ENCODE results near the gene ANTKMT. TPM values are rescaled to one million over a fixed set of nuclear protein-coding genes. Genes with fewer than 3 reads are reported as not detected.

The ANTKMT gene
- total RNA-seq, 2 experiments from 2014 or later = 21.6 to 23.2 TPM

DNA sequence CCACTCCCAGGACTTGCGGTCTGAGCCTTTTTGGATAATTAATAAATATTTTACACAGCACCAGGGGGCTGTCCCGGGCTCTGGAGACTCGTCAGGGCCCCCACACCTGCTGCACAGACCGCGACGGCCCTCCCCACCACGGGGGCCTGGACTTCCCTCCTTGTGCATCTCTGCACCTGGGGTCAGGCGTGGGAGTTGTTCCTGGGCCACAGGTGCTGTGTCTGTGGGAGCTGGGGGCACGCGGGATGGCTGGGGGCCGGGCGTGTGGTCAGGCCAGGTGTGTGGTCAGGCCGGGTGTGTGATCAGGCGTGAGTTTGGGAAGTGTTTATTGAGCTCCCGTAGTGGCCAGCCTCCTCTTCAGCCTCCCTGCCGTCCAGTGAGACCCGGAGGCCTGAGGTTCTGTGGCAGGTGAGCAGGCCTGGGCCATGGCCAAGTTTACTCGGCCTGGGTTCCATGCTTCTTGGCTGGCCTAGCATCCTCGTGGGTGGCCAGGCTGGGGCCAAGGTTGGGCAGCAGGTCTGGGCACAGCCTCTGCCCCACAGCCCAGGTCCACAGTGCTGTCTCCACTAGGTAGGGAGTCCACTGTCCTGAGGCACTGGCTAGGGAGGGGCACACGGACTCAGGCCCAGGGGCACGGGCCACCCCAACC, 42.6 kb upstream of the ANTKMT start:
- Mint-ChIP-seq H3K27ac (no peak overlapping the region), H3K36me3 (peaks cover 5% of the 10 kb centered on the region), H3K4me3 (no peak overlapping the region), H3K27me3 (peaks cover 7% of the 10 kb centered on the region), H3K9me3 (no peaks in the 10 kb centered on the region), H3K4me1 (peaks cover 17% of the 10 kb centered on the region)
- ATAC-seq (ENCODE audit: low read depth) (no peak), DNase-seq (no peak)
- POLR2A ChIA-PET = interaction anchor here (1.1 to 4.4 kb wide), 3 partner anchors 10 to 25 kb away, joined by 3 to 37 read pairs (median 18); partner anchors contain the start of genes RHOT2 and WDR24

- H3K4me3 Mint-ChIP-seq = peak overlapping the region; percentile 80
- ATAC-seq (ENCODE audit: low read depth) (peak; percentile 17), DNase-seq (peak; percentile 72)
- H3K27ac Mint-ChIP-seq = peak overlapping the region; percentile 73
- no peaks in the 10 kb centered on the region for H3K9me3 Mint-ChIP-seq
- POLR2A ChIA-PET = interaction anchor here (1.1 to 4.4 kb wide), 4 partner anchors 11 to 30 kb away, joined by 3 to 37 read pairs (median 11); partner anchors contain the start of genes RHOT2, WDR24 and WDR90
- H3K36me3 Mint-ChIP-seq = peaks cover 5% of the 10 kb centered on the region
- peaks cover 7% of the 10 kb centered on the region for H3K27me3 Mint-ChIP-seq
- peaks cover 18% of the 10 kb centered on the region for H3K4me1 Mint-ChIP-seq
These were observed 41.8 kb upstream of the ANTKMT start for GRCh38 chr16:678858-679813.

DNA sequence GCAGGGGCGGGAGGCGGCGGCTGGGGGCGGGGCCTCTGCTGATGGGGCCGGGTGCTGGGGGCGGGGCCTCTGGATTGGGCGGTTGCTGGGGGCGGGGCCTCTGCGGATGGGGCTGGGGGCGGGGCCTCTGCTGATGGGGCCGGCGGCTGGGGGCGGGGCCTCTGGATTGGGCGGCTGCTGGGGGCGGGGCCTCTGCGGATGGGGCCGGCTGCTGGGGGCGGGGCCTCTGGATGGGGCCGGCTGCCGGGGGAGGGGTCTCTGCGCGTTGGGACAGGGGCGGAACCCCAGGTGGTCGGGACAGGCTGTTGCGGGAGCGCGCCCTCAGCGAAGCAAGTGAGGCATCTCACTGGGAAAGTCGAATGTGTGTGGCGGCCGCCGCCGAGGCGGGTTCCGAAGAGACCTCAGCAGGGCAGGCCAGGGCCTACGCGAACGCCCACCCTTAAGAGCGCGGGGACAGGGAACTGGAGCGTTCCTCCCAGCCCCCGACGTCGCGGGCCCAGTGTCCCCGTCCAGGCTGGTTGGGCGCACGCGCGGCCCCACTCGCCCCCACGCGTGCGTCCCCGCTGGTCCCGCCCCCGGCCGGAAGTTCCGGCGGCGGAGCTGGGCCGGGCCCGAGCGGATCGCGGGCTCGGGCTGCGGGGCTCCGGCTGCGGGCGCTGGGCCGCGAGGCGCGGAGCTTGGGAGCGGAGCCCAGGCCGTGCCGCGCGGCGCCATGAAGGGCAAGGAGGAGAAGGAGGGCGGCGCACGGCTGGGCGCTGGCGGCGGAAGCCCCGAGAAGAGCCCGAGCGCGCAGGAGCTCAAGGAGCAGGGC, 40.9 kb upstream of the ANTKMT start, which contains the start of gene STUB1:
TSS of gene STUB1 (plus strand) at position 597 of the 811 bp plus-strand sequence. CDS start at position 713, 116 bp downstream.
- Mint-ChIP-seq H3K36me3 (peaks cover 5% of the 10 kb centered on the region), H3K4me1 (peaks cover 18% of the 10 kb centered on the region), H3K27ac (peak within 1 kb of the TSS; percentile 85), H3K4me3 (peak within 1 kb of the TSS; percentile 86), H3K27me3 (peaks cover 7% of the 10 kb centered on the region), H3K9me3 (no peaks in the 10 kb centered on the region)
- POLR2A ChIA-PET = interaction anchor here (0.6 to 4.4 kb wide), 8 partner anchors 9 to 1623 kb away, joined by 3 to 37 read pairs (median 8); partner anchors contain the start of genes ANTKMT, METTL26, RHOT2 and WDR24
- ATAC-seq (ENCODE audit: low read depth) (peak; percentile 53), DNase-seq (peak; percentile 94)

GRCh38 chr16:680625-680945, 40.4 kb upstream of the ANTKMT start:
- Mint-ChIP-seq H3K4me3 (peak overlapping the region; percentile 86), H3K4me1 (peaks cover 17% of the 10 kb centered on the region)

GRCh38 chr16:680967-681745, 39.8 kb upstream of the ANTKMT start:
- DNase-seq (no peak), ATAC-seq (ENCODE audit: low read depth) (no peak)
- Mint-ChIP-seq H3K27me3 (peaks cover 3% of the 10 kb centered on the region), H3K4me1 (peaks cover 17% of the 10 kb centered on the region), H3K4me3 (peak overlapping the region; percentile 74), H3K27ac (peak overlapping the region; percentile 45), H3K9me3 (no peaks in the 10 kb centered on the region), H3K36me3 (peaks cover 5% of the 10 kb centered on the region)
- POLR2A ChIA-PET = interaction anchor here (0.8 to 4.4 kb wide), 6 partner anchors 9 to 45 kb away, joined by 3 to 37 read pairs (median 10); partner anchors contain the start of genes ANTKMT, METTL26, RHOT2 and WDR24

More at GRCh38 chr16:680625-680945, 40.4 kb upstream of the ANTKMT start:
- peak overlapping the region; percentile 45 for H3K27ac Mint-ChIP-seq
- DNase-seq (no peak), ATAC-seq (ENCODE audit: low read depth) (no peak)
- POLR2A ChIA-PET = interaction anchor here (0.6 to 4.4 kb wide), 8 partner anchors 9 to 1622 kb away, joined by 3 to 37 read pairs (median 8); partner anchors contain the start of genes ANTKMT, METTL26, RHOT2 and WDR24
- H3K36me3 Mint-ChIP-seq = peaks cover 5% of the 10 kb centered on the region
- peaks cover 3% of the 10 kb centered on the region for H3K27me3 Mint-ChIP-seq
- no peaks in the 10 kb centered on the region for H3K9me3 Mint-ChIP-seq

DNA sequence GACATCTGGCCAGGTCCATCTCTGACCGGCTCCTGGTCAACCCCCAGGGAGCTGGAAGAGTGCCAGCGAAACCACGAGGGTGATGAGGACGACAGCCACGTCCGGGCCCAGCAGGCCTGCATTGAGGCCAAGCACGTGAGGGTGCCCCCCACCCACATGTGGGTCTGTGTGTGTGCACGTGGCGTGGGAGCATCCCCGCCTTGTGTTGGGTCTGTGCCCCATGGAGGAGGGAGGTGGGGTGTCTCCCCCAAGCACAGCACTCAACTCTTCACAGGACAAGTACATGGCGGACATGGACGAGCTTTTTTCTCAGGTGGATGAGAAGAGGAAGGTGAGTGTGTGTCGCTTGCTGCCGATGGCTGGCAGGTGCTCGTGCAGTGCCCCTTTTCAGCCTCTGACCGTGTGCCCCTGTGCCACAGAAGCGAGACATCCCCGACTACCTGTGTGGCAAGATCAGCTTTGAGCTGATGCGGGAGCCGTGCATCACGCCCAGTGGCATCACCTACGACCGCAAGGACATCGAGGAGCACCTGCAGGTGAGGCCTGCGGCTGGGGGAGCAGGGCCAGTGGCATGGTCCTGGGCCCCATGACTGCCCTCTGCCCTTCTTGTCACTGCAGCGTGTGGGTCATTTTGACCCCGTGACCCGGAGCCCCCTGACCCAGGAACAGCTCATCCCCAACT, 39.1 kb upstream of the ANTKMT start:
- POLR2A ChIA-PET = interaction anchor here (2.2 to 4.4 kb wide), 3 partner anchors 8 to 46 kb away, joined by 10 to 37 read pairs (median 10); partner anchors contain the start of genes METTL26 and WDR24

DNA sequence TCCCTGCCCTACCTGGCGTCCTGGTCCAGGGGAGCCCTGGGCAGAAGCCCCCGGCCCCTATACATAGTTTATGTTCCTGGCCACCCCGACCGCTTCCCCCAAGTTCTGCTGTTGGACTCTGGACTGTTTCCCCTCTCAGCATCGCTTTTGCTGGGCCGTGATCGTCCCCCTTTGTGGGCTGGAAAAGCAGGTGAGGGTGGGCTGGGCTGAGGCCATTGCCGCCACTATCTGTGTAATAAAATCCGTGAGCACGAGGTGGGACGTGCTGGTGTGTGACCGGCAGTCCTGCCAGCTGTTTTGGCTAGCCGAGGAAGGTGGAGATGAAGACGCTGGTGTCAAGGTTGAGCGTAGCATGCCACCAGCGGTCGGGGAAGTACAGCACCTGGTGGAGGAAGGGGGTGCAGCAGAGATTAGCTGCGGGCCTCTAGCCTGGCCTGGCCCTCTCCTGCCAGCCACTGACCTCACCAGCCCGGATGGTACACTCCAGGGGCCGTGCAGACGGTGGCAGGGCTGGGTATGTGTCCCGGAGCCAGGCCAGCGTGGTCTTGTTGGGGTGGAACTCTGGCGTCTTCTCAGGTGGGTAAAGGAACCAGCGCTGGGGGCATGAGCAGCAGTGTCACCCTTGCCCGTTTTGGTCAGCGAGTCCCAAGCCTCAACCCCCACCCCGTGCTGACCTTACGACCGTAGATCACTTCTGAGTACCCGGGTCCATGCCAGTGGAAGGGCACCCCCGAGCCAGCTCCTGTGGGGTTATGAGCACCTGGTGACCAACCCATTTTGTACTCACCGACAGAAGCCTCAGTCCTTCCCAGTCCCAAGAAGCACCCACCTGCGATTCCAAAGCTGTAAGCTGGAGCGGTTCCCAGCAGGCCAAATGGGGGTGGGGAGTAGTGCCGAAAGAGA, 38.2 kb upstream of the ANTKMT start:
- DNase-seq = no peak
- H3K27me3 Mint-ChIP-seq = no peaks in the 10 kb centered on the region
- H3K27ac Mint-ChIP-seq = peak overlapping the region; percentile 77
- peaks cover 5% of the 10 kb centered on the region for H3K36me3 Mint-ChIP-seq
- POLR2A ChIA-PET = interaction anchor here (2.7 to 4.4 kb wide), 2 partner anchors 7 to 13 kb away, joined by 10 to 37 read pairs; partner anchors contain the start of gene WDR24
- ATAC-seq (ENCODE audit: low read depth) = no peak
- H3K9me3 Mint-ChIP-seq = no peaks in the 10 kb centered on the region
- peaks cover 17% of the 10 kb centered on the region for H3K4me1 Mint-ChIP-seq
- H3K4me3 Mint-ChIP-seq = peak overlapping the region; percentile 76

More for the DNA sequence above, 39.1 kb upstream of the ANTKMT start:
- H3K4me3 Mint-ChIP-seq = peak overlapping the region; percentile 74
- peaks cover 5% of the 10 kb centered on the region for H3K36me3 Mint-ChIP-seq
- H3K27me3 Mint-ChIP-seq = peaks cover 2% of the 10 kb centered on the region
- peaks cover 17% of the 10 kb centered on the region for H3K4me1 Mint-ChIP-seq
- ATAC-seq (ENCODE audit: low read depth) = no peak
- no peak for DNase-seq
- no peaks in the 10 kb centered on the region for H3K9me3 Mint-ChIP-seq
- H3K27ac Mint-ChIP-seq = peak overlapping the region; percentile 12

- Mint-ChIP-seq H3K27me3 (no peaks in the 10 kb centered on the region), H3K4me3 (peak overlapping the region; percentile 76), H3K4me1 (peaks cover 17% of the 10 kb centered on the region), H3K9me3 (no peaks in the 10 kb centered on the region), H3K27ac (peak overlapping the region; percentile 77), H3K36me3 (peaks cover 5% of the 10 kb centered on the region)
- POLR2A ChIA-PET = interaction anchor here (1.0 to 1.6 kb wide), 3 partner anchors 12 to 95 kb away, joined by 4 to 11 read pairs (median 9); partner anchors contain the start of gene WDR90
- ATAC-seq (ENCODE audit: low read depth) (no peak), DNase-seq (no peak)
These were observed 37.4 kb upstream of the ANTKMT start for GRCh38 chr16:683396-684070.

DNA sequence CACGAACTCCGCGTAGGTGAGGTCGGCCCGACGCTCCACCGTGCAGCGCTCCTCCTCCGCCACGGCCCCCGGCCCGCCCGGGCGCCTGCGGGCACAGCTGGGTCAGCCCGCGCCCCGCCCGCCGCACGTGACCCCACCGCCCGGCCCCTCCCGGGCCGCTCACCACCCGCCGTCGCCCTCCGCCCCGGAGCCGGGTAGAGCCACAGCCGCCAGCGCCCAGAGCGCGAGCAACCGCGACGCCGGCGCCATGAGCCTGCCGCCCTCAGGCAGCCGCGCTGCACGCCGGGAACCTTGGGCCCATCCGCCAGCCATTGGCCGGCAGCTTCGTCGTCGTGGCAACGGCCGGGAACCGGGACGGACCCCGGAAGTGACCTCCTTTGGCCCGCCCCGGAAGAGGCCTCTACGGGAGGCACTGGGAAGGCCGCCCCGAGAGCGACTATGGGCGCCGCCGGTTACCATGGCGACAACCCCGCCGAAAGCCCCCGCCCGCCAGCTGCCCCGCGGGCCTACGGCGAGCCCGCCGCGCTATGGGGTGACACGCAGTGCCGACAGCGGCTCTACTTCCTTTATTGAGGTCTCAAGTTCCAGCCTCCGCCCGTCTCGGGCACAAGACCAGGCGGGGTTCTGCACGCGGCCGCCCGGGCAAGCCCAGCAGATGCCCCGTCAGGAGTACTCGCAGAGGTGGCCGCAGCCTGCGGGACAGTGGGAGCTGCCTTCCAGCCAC, 36.7 kb upstream of the ANTKMT start, which contains the start of gene JMJD8:
TSS of gene JMJD8 (minus strand) at position 264 of the 724 bp plus-strand sequence. CDS start at position 249, 15 bp downstream.
- DNase-seq = peak; percentile 96
- no peaks in the 10 kb centered on the region for H3K9me3 Mint-ChIP-seq
- peak within 1 kb of the TSS; percentile 76 for H3K4me3 Mint-ChIP-seq
- H3K27me3 Mint-ChIP-seq = no peaks in the 10 kb centered on the region
- POLR2A ChIA-PET = interaction anchor here (1.0 to 1.6 kb wide), 3 partner anchors 11 to 96 kb away, joined by 4 to 11 read pairs (median 9); partner anchors contain the start of gene WDR90
- peak; percentile 65 for ATAC-seq (ENCODE audit: low read depth)
- peaks cover 20% of the 10 kb centered on the region for H3K4me1 Mint-ChIP-seq
- peak within 1 kb of the TSS; percentile 77 for H3K27ac Mint-ChIP-seq
- H3K36me3 Mint-ChIP-seq = peaks cover 5% of the 10 kb centered on the region

Data from activated naive CD8-positive, alpha-beta T cell treated with anti-CD3 and anti-CD28 coated beads, Interleukin-2, amount 10 ng/mL, durations not matched to agents 7 days and 5 days (primary cell).